Aorta (tissue), 5 donors: ENCODE results near the gene CHCHD2. TPM values are rescaled to one million over a fixed set of nuclear protein-coding genes. Genes with fewer than 3 reads are reported as not detected.

Experiments
- ATAC-seq: fragments of 200-7000 bp; cut with Tn5 transposase; one replicate; pipeline ENCODE4 v1.9.1; 2022; ENCODE audit warnings: moderate library complexity; ENCODE audit not compliant: low FRiP score
- DNase-seq, 2 donors: peaks; one replicate each; pipeline ENCODE4 v3.0.0-alpha.2; 2020
- H3K27ac ChIP-seq, 2 donors: one replicate each; pipeline ENCODE4 v1.5.1; 2013; ENCODE audit warnings: low read length in 2 of 2, mild to moderate bottlenecking in 2 of 2, moderate library complexity in 2 of 2, control low read depth in 1 of 2, inconsistent platforms in 1 of 2, low read depth in 1 of 2
- H3K27me3 ChIP-seq, 2 donors: one replicate each; pipeline ENCODE4 v1.6.1; 2013; ENCODE audit warnings: control low read depth in 1 of 2, low read length in 1 of 2, mild to moderate bottlenecking in 1 of 2, moderate library complexity in 1 of 2; ENCODE audit not compliant: insufficient read depth in 2 of 2, control insufficient read depth in 1 of 2
- H3K36me3 ChIP-seq, 2 donors: one replicate each; pipeline ENCODE4 v1.6.1; 2013; ENCODE audit warnings: control low read depth in 1 of 2, low read length in 1 of 2, mild to moderate bottlenecking in 1 of 2; ENCODE audit not compliant: insufficient read depth in 2 of 2, control insufficient read depth in 1 of 2
- H3K4me1 ChIP-seq, 2 donors: one replicate each; pipeline ENCODE4 v1.6.1; 2013; ENCODE audit warnings: low read length in 2 of 2, control low read depth in 1 of 2, mild to moderate bottlenecking in 1 of 2, moderate library complexity in 1 of 2; ENCODE audit not compliant: insufficient read depth in 2 of 2, control insufficient read depth in 1 of 2
- H3K4me3 ChIP-seq, 2 donors: one replicate each; pipeline ENCODE4 v1.5.1; 2013; ENCODE audit warnings: low read length in 2 of 2, control low read depth in 1 of 2, mild to moderate bottlenecking in 1 of 2
- H3K9me3 ChIP-seq: one replicate; pipeline ENCODE4 v1.6.1; 2013; ENCODE audit warnings: mild to moderate bottlenecking, low read length; ENCODE audit not compliant: control insufficient read depth
- WGBS, 2 donors: extraction: QIAGEN DNeasy Blood & Tissue Kit; methylation state at CpG; one replicate each; pipeline ENCODE4 v1.1.7; 2013; 5-methylcytosine and 5-hydroxymethylcytosine counted together
- intact Hi-C, 2 donors: fragments of 100-400 bp; cut with DNase I; formaldehyde crosslinking; loops; one replicate each; pipeline versions ENCODE4 v1.14.2 to v1.15.0; 2022
- polyA plus RNA-seq, 2 donors: library from polyadenylated mRNA; stranded (reverse); fragments of 200-250 nt; gene quantifications; one replicate each; pipeline ENCODE4 v1.2.3, GENCODE V29; 2013
- total RNA-seq, 2 donors: library from RNA; stranded (reverse); fragmentation: NEBNext Ultra II Directional; extraction: Animal tissue kit (Norgen Biotek cat#: 25700); gene quantifications; one replicate each; pipeline ENCODE4 v1.2.1, GENCODE V29; 2021
- donor health status: healthy with polysubstance abuse.
- donor health status: Bipolar disorder and iron deficiency.
- donor health status: DM: no; HTN: no; CAD: no.
- donor health status: DM: no; HTN: no; CAD: no.
- donor health status: DM: yes; HTN: yes; CAD: no.

The CHCHD2 gene
- total and polyA plus RNA-seq, 4 donors, result 187 to 492 (median 310) TPM

DNA sequence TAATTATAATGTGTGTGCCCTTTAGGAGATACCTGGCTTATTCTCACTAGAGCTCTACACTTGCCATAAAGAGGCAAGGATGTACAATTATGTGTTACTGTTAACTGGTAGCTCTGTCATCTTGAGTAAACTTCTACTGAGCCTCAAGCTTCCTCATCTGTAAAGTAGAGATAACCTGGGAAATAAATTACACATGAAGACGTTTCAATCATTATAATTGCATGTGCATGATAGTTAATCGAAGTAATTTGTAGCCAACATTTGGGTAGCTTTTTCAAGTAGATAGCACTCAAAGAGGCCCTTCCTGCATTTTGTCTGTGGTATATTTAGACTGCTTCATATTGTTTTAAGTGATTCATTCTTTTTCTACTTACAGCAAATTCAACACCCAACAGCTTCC, 52.3 kb downstream of the CHCHD2 start:
- Histone ChIP-seq H3K27me3 (no peaks in the 10 kb centered on the region), H3K4me1 (no peaks in the 10 kb centered on the region), H3K9me3 (no peaks in the 10 kb centered on the region), H3K4me3 (no peak overlapping the region), H3K36me3 (peaks cover 0 to 5% of the 10 kb centered on the region in 2 donors), H3K27ac (no peak overlapping the region)
- DNase-seq, result no peak
- intact Hi-C loops, result no loop called here
- no peak for ATAC-seq
- 83 to 84% methylated on average over 2 of the region's 2 CpGs for WGBS, 2 donors

DNA sequence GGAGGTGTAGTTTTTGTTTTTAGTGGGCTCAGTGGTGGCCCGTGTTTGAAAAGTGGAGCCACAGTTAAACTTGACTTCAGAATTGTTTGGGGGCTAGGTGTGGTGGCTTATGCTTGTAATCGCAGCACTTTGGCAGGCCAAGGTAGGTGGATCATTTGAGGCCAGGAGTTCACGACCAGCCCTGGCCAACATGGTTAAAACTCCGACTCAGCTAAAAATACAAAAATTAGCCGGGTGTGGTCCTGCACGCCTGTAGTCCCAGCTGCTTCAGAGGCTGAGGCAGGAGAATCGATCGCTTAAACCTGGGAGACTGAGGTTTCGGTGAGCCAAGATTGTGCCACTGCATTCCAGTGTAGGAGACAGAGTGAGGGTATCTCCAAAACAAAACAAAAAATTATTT, 52.9 kb downstream of the CHCHD2 start:
- Histone ChIP-seq H3K4me3 (no peak overlapping the region), H3K27ac (no peak overlapping the region), H3K27me3 (no peaks in the 10 kb centered on the region), H3K36me3 (peaks cover 0 to 5% of the 10 kb centered on the region in 2 donors), H3K4me1 (no peaks in the 10 kb centered on the region), H3K9me3 (no peaks in the 10 kb centered on the region)
- no peak for ATAC-seq
- WGBS, 2 donors, result 83 to 84% methylated on average over 9 of the region's 9 CpGs
- DNase-seq, result no peak
- intact Hi-C loops, result no loop called here

Other genes starting within 250 kb of the CHCHD2 start
- gene SEPTIN14, start 243.7 kb downstream of the CHCHD2 start, total RNA-seq, result not detected
- not detected for gene SEPTIN14, start 243.7 kb downstream of the CHCHD2 start, polyA plus RNA-seq
- 1 to 10 TPM; 2.6 to 4.8 TPM for gene ZNF713, start 219.0 kb downstream of the CHCHD2 start, total RNA-seq
- 1 to 10 TPM; 1.1 to 1.4 TPM for gene ZNF713, start 219.0 kb downstream of the CHCHD2 start, polyA plus RNA-seq
- 1 to 10 TPM; 8.6 to 9.0 TPM for gene MRPS17, start 154.6 kb downstream of the CHCHD2 start, total RNA-seq
- 1 to 10 TPM; 7.9 to 9.4 TPM for gene MRPS17, start 154.6 kb downstream of the CHCHD2 start, polyA plus RNA-seq
- gene NIPSNAP2, start 141.9 kb downstream of the CHCHD2 start, total RNA-seq, result 10 to 100 TPM; 40.9 to 47.8 TPM
- 10 to 100 TPM; 34.3 to 53.1 TPM for gene NIPSNAP2, start 141.9 kb downstream of the CHCHD2 start, polyA plus RNA-seq
- gene PSPH, start 55.0 kb downstream of the CHCHD2 start, total RNA-seq, result 1 to 10 TPM; 4.3 to 5.7 TPM
- gene PSPH, start 55.0 kb downstream of the CHCHD2 start, polyA plus RNA-seq, result 1 to 10 TPM; 7.4 TPM
- gene CCT6A, start 54.7 kb downstream of the CHCHD2 start, total RNA-seq, result 10 to 100 TPM; 80.6 to 82.8 TPM
- gene CCT6A, start 54.7 kb downstream of the CHCHD2 start, polyA plus RNA-seq, result 100 to 1,000 TPM in 1 of 2 donors, 10 to 100 TPM in 1; 88.1 to 115 TPM
- 100 to 1,000 TPM in 1 of 2 donors, 10 to 100 TPM in 1; 95.2 to 118 TPM for gene SUMF2, start 42.2 kb downstream of the CHCHD2 start, total RNA-seq
- 100 to 1,000 TPM in 1 of 2 donors, 10 to 100 TPM in 1; 47.7 to 143 TPM for gene SUMF2, start 42.2 kb downstream of the CHCHD2 start, polyA plus RNA-seq
- gene PHKG1, start 13.5 kb downstream of the CHCHD2 start, total RNA-seq, result 1 to 10 TPM; 4.6 to 9.3 TPM
- 10 to 100 TPM in 1 of 2 donors, 1 to 10 TPM in 1; 2.9 to 20.5 TPM for gene PHKG1, start 13.5 kb downstream of the CHCHD2 start, polyA plus RNA-seq
- gene NUPR2, start 9.9 kb upstream of the CHCHD2 start, total RNA-seq, result 1 to 10 TPM in 1 of 2 donors, under 1 TPM in 1; 0.62 to 1.1 TPM
- 1 to 10 TPM; 1.3 to 3.3 TPM for gene NUPR2, start 9.9 kb upstream of the CHCHD2 start, polyA plus RNA-seq